Kidney epithelial cell (primary cell): ENCODE measurements around the gene DDX4. TPM values are rescaled to one million over a fixed set of nuclear protein-coding genes. Genes with fewer than 3 reads are reported as not detected.

Source experiments
- DNase-seq: peaks from one replicate; pipeline ENCODE4 v3.0.0-alpha.2; 2010; ENCODE audit warnings: low read depth
- H3K27me3 ChIP-seq: 2 replicates; pipeline ENCODE4 v1.6.0; 2011; ENCODE audit warnings: low read length; ENCODE audit not compliant: control insufficient read depth, insufficient read depth
- H3K36me3 ChIP-seq: 2 replicates; pipeline ENCODE4 v1.5.1; 2011; ENCODE audit warnings: low read length; ENCODE audit not compliant: control insufficient read depth, insufficient read depth
- H3K4me3 ChIP-seq: 2 replicates; pipeline ENCODE4 v1.5.1; 2011; ENCODE audit warnings: low read depth, mild to moderate bottlenecking, control low read depth, low read length
- CTCF ChIP-seq: IDR thresholded peaks from 2 replicates; pipeline ENCODE4 v1.5.1; 2011; ENCODE audit warnings: mild to moderate bottlenecking, moderate library complexity, low read length, control low read depth, inconsistent platforms; ENCODE audit not compliant: insufficient read depth, poor library complexity, severe bottlenecking
- total RNA-seq: library from RNA; depleted of rRNA; stranded (reverse); fragments of >200 nt; gene quantifications from 2 replicates; pipeline ENCODE4 v1.2.3, GENCODE V29; 2015

Gene DDX4
- total RNA-seq, 1 donor from 2014 or later: not detected

GRCh38 chr5:55853041-55853670 is 115.3 kb downstream of the DDX4 start:
- no peak overlapping the region for H3K4me3 ChIP-seq
- DNase-seq: no peak
- TF ChIP-seq CTCF: no peak
- no peaks in the 10 kb centered on the region for H3K27me3 ChIP-seq
- H3K36me3 ChIP-seq: no peaks in the 10 kb centered on the region

GRCh38 chr5:55853818-55854217 is 116.0 kb downstream of the DDX4 start:
- no peak for DNase-seq
- Histone ChIP-seq H3K36me3 (no peaks in the 10 kb centered on the region), H3K4me3 (no peak overlapping the region), H3K27me3 (no peaks in the 10 kb centered on the region)
- TF ChIP-seq CTCF: no peak

- no peak overlapping the region for H3K4me3 ChIP-seq
- no peak for TF ChIP-seq CTCF
- H3K36me3 ChIP-seq: no peaks in the 10 kb centered on the region
- no peaks in the 10 kb centered on the region for H3K27me3 ChIP-seq
- no peak for DNase-seq
These were observed 117.6 kb downstream of the DDX4 start for GRCh38 chr5:55855509-55855908.

- H3K4me3 ChIP-seq: no peak overlapping the region
- TF ChIP-seq CTCF: no peak
- no peaks in the 10 kb centered on the region for H3K36me3 ChIP-seq
- no peaks in the 10 kb centered on the region for H3K27me3 ChIP-seq
- no peak for DNase-seq
These were observed 118.8 kb downstream of the DDX4 start for GRCh38 chr5:55856516-55857246.

- DNase-seq: no peak
- H3K4me3 ChIP-seq: no peak overlapping the region
- no peaks in the 10 kb centered on the region for H3K36me3 ChIP-seq
- TF ChIP-seq CTCF: no peak
- H3K27me3 ChIP-seq: no peaks in the 10 kb centered on the region
These were observed 119.4 kb downstream of the DDX4 start for GRCh38 chr5:55857247-55857640.
